Dendritic cell treated with granulocyte-macrophage colony-stimulating factor and Interleukin-4, amounts not matched to agents 40 ng/mL and 50 ng/mL, for 4 days (primary cell): ENCODE results near the gene KLHL17.
A peak's percentile ranks its signal among the peaks of the same experiment; 100 is the strongest.
"Not testable (repeated sequence)": the region's sequence is repeated elsewhere in the genome, so short reads cannot be mapped to it uniquely, and the experiment has no call there.

Experiments
- H3K27ac Mint-ChIP-seq: one replicate; pipeline ENCODE4 v1.8.0; 2022; ENCODE audit warnings: mild to moderate bottlenecking, mixed read lengths
- H3K27me3 Mint-ChIP-seq: one replicate; pipeline ENCODE4 v1.8.0; 2022; ENCODE audit warnings: mild to moderate bottlenecking, mixed read lengths
- H3K36me3 Mint-ChIP-seq: one replicate; pipeline ENCODE4 v1.8.0; 2022; ENCODE audit warnings: low read depth, mixed read lengths
- H3K4me1 Mint-ChIP-seq: one replicate; pipeline ENCODE4 v1.8.0; 2022; ENCODE audit warnings: low read depth, mixed read lengths
- H3K4me3 Mint-ChIP-seq: one replicate; pipeline ENCODE4 v1.8.0; 2022; ENCODE audit warnings: mild to moderate bottlenecking, moderate library complexity, mixed read lengths
- H3K9me3 Mint-ChIP-seq: one replicate; pipeline ENCODE4 v1.8.0; 2022; ENCODE audit warnings: mixed read lengths
- intact Hi-C: fragments of 100-400 bp; cut with micrococcal nuclease; formaldehyde crosslinking; loops from one replicate; pipeline ENCODE4 v1.15.0; 2022

KLHL17 gene

DNA sequence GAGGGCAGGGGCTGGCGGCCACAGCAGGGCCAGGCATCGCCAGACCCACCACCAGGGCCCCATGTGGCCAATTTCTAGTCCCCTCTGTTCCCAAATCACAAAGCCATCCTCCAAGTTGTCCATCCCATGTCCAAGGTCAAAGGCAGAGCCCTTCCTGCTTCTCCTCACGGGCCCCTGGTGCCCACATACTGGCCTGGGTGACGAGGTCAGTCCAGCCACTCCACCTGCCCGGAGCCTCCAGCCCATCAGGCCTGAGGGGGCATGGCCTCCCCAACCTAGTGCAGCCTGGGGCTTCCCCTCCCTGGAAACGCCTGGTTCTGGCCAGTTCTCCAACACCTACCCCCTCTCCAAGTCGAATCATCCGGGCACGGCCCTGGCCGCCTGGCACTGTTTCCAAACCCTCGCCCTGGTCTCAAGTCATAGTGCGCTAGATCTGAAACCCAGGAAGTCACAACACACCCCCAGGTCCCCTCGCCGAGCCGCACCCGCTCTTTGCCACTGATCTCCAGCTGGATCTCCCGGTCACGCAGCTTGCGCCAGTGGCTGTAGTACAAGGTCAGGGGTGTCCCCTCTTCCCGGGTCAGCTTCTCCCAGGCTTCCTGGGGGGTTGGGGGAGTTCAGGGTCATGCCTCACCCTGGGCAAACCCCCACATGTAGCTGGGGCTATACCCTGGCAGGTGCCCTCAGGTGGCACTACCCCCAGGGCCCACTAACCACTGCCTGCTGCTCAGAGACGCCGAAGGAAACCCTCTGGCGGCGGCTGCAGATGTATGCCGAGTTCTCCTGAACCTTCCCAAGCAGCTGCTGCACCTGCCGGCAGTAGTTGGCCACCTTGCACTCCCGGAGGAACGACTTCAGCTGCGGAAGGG, 14.5 kb upstream of the KLHL17 start:
- no peak overlapping the region for H3K27ac Mint-ChIP-seq
- H3K4me1 Mint-ChIP-seq, result peaks cover 12% of the 10 kb centered on the region
- no peak overlapping the region for H3K4me3 Mint-ChIP-seq
- intact Hi-C loops, result no loop called here
- no peaks in the 10 kb centered on the region for H3K9me3 Mint-ChIP-seq
- peaks cover 77% of the 10 kb centered on the region for H3K36me3 Mint-ChIP-seq
- H3K27me3 Mint-ChIP-seq, result peaks cover 27% of the 10 kb centered on the region

GRCh38 chr1:946811-947210, 13.6 kb upstream of the KLHL17 start:
- intact Hi-C loops, H3K4me1 Mint-ChIP-seq, H3K4me3 Mint-ChIP-seq, H3K9me3 Mint-ChIP-seq, H3K27ac Mint-ChIP-seq: not testable (repeated sequence)
- Mint-ChIP-seq H3K36me3 (peaks cover 86% of the 10 kb centered on the region), H3K27me3 (peaks cover 21% of the 10 kb centered on the region)

DNA sequence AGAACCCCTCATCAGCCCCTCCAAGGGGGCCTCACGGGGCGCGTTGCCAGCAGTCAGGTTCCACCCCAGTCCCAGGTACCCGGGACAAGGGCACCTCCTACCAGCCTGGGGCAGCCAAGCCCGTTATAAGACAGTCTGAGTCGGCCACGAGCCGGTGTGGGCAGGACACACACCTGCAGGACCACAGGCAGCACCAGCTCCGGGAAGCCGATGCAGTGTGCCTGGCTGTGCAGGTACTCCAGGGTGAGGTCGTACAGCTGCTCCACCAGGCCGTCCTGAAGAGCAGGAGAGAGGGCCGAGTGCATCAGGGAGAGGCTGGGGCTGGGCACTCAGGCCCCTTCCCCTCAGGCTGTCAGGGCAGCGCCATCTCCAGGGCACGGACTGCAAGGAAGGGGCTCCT, 12.4 kb upstream of the KLHL17 start:
- Mint-ChIP-seq H3K9me3 (no peaks in the 10 kb centered on the region), H3K27me3 (peaks cover 15% of the 10 kb centered on the region), H3K4me1 (peaks cover 4% of the 10 kb centered on the region), H3K27ac (no peak overlapping the region), H3K4me3 (no peak overlapping the region), H3K36me3 (peaks cover 97% of the 10 kb centered on the region)
- intact Hi-C loops, result no loop called here

DNA sequence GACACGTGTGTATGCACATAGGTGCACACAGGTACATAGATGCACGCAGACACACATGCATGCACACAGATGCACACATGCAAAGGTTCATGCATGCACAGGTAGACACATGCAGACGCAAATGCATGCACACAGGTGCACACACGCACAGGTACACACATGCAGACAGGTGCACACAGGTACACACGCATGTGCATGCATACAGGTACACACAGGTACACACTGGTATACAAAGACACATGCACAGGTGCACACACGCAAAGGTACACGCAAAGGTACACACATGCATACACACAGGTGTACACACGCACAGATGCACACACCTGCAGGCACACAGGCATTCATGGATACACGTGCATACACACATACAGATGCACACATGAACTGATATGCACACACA, 10.1 kb upstream of the KLHL17 start:
- Mint-ChIP-seq H3K27ac (no peak overlapping the region), H3K36me3 (peaks cover 100% of the 10 kb centered on the region), H3K27me3 (no peaks in the 10 kb centered on the region), H3K4me1 (peaks cover 7% of the 10 kb centered on the region), H3K4me3 (no peak overlapping the region), H3K9me3 (no peaks in the 10 kb centered on the region)
- intact Hi-C loops, result no loop called here

DNA sequence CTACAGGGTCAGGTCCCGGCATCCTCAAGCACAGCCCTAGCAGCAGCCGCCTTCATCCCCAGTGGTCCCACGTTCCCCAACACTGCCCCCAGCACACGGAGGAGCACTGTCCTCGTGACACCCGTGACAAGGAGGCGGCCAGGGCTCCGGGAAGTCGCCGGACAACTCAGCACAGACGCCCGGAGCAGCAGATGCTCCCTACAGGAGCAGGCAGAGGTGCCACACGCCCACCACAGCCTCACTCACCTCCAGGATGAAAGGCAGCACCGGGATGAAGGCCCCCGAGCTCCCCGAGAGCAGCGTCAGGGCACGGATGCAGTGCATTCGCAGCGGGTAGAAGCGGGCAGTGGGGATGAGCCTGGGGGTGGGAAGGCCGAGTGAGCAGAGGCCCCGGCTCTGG, 9.5 kb upstream of the KLHL17 start:
- Mint-ChIP-seq H3K27ac (no peak overlapping the region), H3K4me1 (peaks cover 13% of the 10 kb centered on the region), H3K9me3 (no peaks in the 10 kb centered on the region), H3K4me3 (no peak overlapping the region), H3K27me3 (no peaks in the 10 kb centered on the region), H3K36me3 (peaks cover 100% of the 10 kb centered on the region)
- intact Hi-C loops, result no loop called here

GRCh38 chr1:951364-951763, 9.0 kb upstream of the KLHL17 start:
- intact Hi-C loops, result no loop called here
- H3K27me3 Mint-ChIP-seq, result no peaks in the 10 kb centered on the region
- peaks cover 18% of the 10 kb centered on the region for H3K4me1 Mint-ChIP-seq
- peaks cover 100% of the 10 kb centered on the region for H3K36me3 Mint-ChIP-seq
- no peak overlapping the region for H3K4me3 Mint-ChIP-seq
- H3K27ac Mint-ChIP-seq, result no peak overlapping the region
- no peaks in the 10 kb centered on the region for H3K9me3 Mint-ChIP-seq

DNA sequence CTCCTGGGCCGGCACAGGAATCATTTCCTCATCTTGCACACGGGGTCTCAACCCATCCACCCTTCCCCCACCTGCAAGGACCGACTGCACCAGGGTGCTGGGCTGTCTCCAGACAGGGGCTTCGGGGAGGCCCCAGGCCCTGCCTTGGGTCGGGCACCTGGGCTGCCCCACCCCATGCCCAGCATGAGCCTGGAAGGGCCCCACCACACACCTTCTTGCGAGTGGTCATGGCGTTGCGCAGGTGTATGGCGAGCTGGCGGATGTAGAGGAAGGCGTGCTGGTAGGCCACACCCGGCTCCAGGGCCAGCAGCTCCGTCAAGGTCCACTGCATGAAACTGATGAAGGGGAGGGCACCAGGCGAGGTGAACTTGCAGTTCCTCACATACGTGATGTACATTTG, 8.2 kb upstream of the KLHL17 start:
- peaks cover 100% of the 10 kb centered on the region for H3K36me3 Mint-ChIP-seq
- H3K27me3 Mint-ChIP-seq, result no peaks in the 10 kb centered on the region
- H3K27ac Mint-ChIP-seq, result no peak overlapping the region
- intact Hi-C loops, result no loop called here
- no peak overlapping the region for H3K4me3 Mint-ChIP-seq
- H3K9me3 Mint-ChIP-seq, result no peaks in the 10 kb centered on the region
- H3K4me1 Mint-ChIP-seq, result peaks cover 26% of the 10 kb centered on the region

DNA sequence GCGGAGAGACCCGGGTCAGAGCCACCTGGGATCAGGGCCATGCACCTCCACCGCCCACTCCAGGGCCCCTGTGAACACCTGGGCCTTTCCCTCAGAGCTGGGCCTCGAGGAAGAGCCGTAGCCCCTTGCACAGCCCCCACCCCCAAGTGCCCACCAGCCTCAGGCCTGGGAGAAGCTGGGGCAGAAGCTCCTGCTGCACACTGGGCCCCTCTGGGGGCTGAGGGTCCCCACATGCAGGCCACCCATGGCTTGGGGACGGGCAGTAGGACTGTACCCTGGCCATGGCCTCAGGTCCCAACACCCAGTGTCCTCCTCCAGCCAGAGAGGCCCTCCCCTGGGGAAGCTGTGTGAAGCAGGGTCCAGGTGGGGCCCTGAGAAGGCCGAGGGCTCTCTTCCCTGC, 7.8 kb upstream of the KLHL17 start:
- intact Hi-C loops, result no loop called here

GRCh38 chr1:953524-954320, 6.7 kb upstream of the KLHL17 start:
- peaks cover 98% of the 10 kb centered on the region for H3K36me3 Mint-ChIP-seq
- intact Hi-C loops, result no loop called here

More for the DNA sequence above, 7.8 kb upstream of the KLHL17 start:
- peaks cover 30% of the 10 kb centered on the region for H3K4me1 Mint-ChIP-seq
- peaks cover 100% of the 10 kb centered on the region for H3K36me3 Mint-ChIP-seq
- no peak overlapping the region for H3K27ac Mint-ChIP-seq
- no peaks in the 10 kb centered on the region for H3K27me3 Mint-ChIP-seq
- no peaks in the 10 kb centered on the region for H3K9me3 Mint-ChIP-seq
- no peak overlapping the region for H3K4me3 Mint-ChIP-seq

DNA sequence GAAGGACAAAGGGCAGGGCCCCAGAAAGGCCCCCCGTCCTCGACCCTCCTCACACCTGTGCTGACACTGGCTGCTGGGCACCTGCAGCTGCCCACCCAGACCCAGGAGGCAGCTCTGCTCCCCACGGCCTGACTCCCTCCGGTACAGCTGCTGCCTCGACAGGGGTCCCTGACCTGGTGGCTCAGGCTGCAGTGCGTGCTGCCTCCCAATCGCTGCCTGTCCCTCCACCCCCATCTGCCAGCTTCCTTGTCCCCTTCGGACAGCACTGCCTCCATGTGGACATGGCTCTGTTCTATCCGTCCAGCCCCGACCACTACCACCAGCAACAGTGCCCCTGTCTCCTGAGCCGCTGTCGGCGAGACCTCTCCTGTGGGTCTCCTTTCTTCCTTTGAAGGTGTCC, 5.5 kb upstream of the KLHL17 start:
- peaks cover 90% of the 10 kb centered on the region for H3K36me3 Mint-ChIP-seq
- peaks cover 41% of the 10 kb centered on the region for H3K4me1 Mint-ChIP-seq
- H3K9me3 Mint-ChIP-seq, result no peaks in the 10 kb centered on the region
- intact Hi-C loops, result loop anchor here (5.0 kb wide), 1 partner anchor 48 kb away; no protein-coding TSS in a partner anchor
- no peak overlapping the region for H3K4me3 Mint-ChIP-seq
- H3K27ac Mint-ChIP-seq, result peak overlapping the region; percentile 67
- peaks cover 6% of the 10 kb centered on the region for H3K27me3 Mint-ChIP-seq

More at GRCh38 chr1:953524-954320, 6.7 kb upstream of the KLHL17 start:
- Mint-ChIP-seq H3K27me3 (no peaks in the 10 kb centered on the region), H3K4me1 (peaks cover 41% of the 10 kb centered on the region), H3K4me3 (no peak overlapping the region), H3K9me3 (no peaks in the 10 kb centered on the region), H3K27ac (no peak overlapping the region)

DNA sequence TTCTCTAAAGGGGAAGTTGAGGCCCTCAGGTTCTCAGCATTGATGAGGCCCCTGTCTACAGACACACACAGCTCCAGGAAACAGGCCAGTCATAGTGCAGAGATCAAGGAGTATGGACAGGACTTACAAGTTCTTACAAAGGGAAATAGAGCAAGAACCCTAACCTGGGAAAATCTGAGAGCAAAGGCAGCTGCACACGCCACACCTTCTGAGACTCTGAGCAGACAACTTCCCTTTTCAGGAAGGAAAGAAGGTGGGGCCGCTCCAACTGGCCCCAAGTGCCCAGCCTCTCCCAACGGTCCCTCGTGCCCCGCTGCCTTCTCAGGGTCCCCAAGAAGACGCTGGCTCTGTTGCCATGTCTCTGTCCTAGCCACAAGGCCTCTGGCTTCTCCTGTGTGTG, 4.9 kb upstream of the KLHL17 start:
- intact Hi-C loops, result loop anchor here (5.0 kb wide), 1 partner anchor 48 kb away; no protein-coding TSS in a partner anchor
- Mint-ChIP-seq H3K4me1 (peaks cover 41% of the 10 kb centered on the region), H3K36me3 (peaks cover 85% of the 10 kb centered on the region), H3K4me3 (no peak overlapping the region), H3K27ac (peak overlapping the region; percentile 67), H3K9me3 (no peaks in the 10 kb centered on the region), H3K27me3 (peaks cover 11% of the 10 kb centered on the region)

GRCh38 chr1:956636-957035, 3.7 kb upstream of the KLHL17 start:
- intact Hi-C loops, result loop anchor here (5.0 kb wide), 1 partner anchor 49 kb away; no protein-coding TSS in a partner anchor
- H3K36me3 Mint-ChIP-seq, result peaks cover 73% of the 10 kb centered on the region
- H3K4me3 Mint-ChIP-seq, result no peak overlapping the region
- peaks cover 45% of the 10 kb centered on the region for H3K4me1 Mint-ChIP-seq
- peaks cover 16% of the 10 kb centered on the region for H3K27me3 Mint-ChIP-seq
- no peak overlapping the region for H3K27ac Mint-ChIP-seq
- no peaks in the 10 kb centered on the region for H3K9me3 Mint-ChIP-seq

- H3K36me3 Mint-ChIP-seq, result peaks cover 73% of the 10 kb centered on the region
- no peaks in the 10 kb centered on the region for H3K9me3 Mint-ChIP-seq
- H3K4me3 Mint-ChIP-seq, result peak within 1 kb of the TSS; percentile 94
- peaks cover 55% of the 10 kb centered on the region for H3K4me1 Mint-ChIP-seq
- H3K27me3 Mint-ChIP-seq, result peaks cover 21% of the 10 kb centered on the region
- H3K27ac Mint-ChIP-seq, result peak within 1 kb of the TSS; percentile 85
- intact Hi-C loops, result loop anchor here (5.0 kb wide), 1 partner anchor 52 kb away; no protein-coding TSS in a partner anchor
Observed at GRCh38 chr1:958823-959730, 1.3 kb upstream of the KLHL17 start, which contains the start of gene NOC2L. NOC2L (minus strand) TSS chr1:959256; CDS start chr1:959240, 16 bp downstream.
